ENCODE results near the gene LRRIQ3. TPM values are rescaled to one million over a fixed set of nuclear protein-coding genes. Genes with fewer than 3 reads are reported as not detected.

LRRIQ3 gene
- total RNA-seq, 1 experiment from 2014 or later = 0.46 TPM

DNA sequence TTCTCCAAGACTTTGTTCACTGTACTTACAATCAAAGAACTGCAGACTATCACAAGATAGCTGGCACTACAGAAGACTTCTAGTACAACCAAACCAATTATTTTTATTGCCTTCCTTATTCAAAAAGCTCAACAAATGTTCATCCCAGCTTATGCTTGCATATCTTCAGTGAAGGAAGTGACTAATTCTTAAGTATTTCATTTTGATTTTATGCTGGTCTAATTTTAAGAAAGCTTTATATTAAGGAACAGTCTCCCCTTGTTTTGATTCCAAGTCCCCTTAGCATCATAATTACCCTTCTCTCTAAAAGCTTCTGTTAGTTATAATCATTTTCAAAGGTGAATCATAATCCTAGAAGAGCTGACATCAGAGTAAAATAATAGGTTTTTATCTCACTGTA, 132.9 kb downstream of the LRRIQ3 start:
- ATAC-seq = no peak
- POLR2A ChIA-PET = no interaction called here
- CTCF ChIA-PET = no interaction called here
- no peak overlapping the region for H3K4me3 Mint-ChIP-seq
- DNase-seq (ENCODE audit: low spot score) = no peak
- H3K36me3 Mint-ChIP-seq = no peaks in the 10 kb centered on the region
- no peaks in the 10 kb centered on the region for H3K4me1 Mint-ChIP-seq
- TF ChIP-seq, protein P1, sequence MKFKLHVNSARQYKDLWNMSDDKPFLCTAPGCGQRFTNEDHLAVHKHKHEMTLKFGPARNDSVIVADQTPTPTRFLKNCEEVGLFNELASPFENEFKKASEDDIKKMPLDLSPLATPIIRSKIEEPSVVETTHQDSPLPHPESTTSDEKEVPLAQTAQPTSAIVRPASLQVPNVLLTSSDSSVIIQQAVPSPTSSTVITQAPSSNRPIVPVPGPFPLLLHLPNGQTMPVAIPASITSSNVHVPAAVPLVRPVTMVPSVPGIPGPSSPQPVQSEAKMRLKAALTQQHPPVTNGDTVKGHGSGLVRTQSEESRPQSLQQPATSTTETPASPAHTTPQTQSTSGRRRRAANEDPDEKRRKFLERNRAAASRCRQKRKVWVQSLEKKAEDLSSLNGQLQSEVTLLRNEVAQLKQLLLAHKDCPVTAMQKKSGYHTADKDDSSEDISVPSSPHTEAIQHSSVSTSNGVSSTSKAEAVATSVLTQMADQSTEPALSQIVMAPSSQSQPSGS (CRISPR knock-in tag; IDR thresholded peaks at IDR 0.05; ENCODE audit: borderline replicate concordance, low read depth) = no peak
- TF ChIP-seq NR3C1 (CRISPR knock-in tag; conservative IDR thresholded peaks at IDR 0.05; ENCODE audit: low read depth) (no peak), FOXK1 (CRISPR knock-in tag; IDR thresholded peaks at IDR 0.05) (no peak), ZNF121 (CRISPR knock-in tag; IDR thresholded peaks at IDR 0.05) (no peak), NR2C2 (CRISPR knock-in tag; IDR thresholded peaks at IDR 0.05) (no peak), CREB1 (CRISPR knock-in tag; IDR thresholded peaks at IDR 0.05) (no peak), ZNF416 (CRISPR knock-in tag; IDR thresholded peaks at IDR 0.05) (no peak), RORB (CRISPR knock-in tag; IDR thresholded peaks at IDR 0.05) (no peak)
- TF ChIP-seq, protein P2, sequence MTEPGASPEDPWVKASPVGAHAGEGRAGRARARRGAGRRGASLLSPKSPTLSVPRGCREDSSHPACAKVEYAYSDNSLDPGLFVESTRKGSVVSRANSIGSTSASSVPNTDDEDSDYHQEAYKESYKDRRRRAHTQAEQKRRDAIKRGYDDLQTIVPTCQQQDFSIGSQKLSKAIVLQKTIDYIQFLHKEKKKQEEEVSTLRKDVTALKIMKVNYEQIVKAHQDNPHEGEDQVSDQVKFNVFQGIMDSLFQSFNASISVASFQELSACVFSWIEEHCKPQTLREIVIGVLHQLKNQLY (CRISPR knock-in tag; IDR thresholded peaks at IDR 0.05) = no peak
- TF ChIP-seq, protein P3, sequence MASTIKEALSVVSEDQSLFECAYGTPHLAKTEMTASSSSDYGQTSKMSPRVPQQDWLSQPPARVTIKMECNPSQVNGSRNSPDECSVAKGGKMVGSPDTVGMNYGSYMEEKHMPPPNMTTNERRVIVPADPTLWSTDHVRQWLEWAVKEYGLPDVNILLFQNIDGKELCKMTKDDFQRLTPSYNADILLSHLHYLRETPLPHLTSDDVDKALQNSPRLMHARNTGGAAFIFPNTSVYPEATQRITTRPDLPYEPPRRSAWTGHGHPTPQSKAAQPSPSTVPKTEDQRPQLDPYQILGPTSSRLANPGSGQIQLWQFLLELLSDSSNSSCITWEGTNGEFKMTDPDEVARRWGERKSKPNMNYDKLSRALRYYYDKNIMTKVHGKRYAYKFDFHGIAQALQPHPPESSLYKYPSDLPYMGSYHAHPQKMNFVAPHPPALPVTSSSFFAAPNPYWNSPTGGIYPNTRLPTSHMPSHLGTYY (CRISPR knock-in tag; IDR thresholded peaks at IDR 0.05) = no peak
- TF ChIP-seq, protein P4, sequence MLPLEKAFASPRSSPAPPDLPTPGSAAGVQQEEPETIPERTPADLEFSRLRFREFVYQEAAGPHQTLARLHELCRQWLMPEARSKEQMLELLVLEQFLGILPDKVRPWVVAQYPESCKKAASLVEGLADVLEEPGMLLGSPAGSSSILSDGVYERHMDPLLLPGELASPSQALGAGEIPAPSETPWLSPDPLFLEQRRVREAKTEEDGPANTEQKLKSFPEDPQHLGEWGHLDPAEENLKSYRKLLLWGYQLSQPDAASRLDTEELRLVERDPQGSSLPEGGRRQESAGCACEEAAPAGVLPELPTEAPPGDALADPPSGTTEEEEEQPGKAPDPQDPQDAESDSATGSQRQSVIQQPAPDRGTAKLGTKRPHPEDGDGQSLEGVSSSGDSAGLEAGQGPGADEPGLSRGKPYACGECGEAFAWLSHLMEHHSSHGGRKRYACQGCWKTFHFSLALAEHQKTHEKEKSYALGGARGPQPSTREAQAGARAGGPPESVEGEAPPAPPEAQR (CRISPR knock-in tag; IDR thresholded peaks at IDR 0.05) = no peak
- TF ChIP-seq, protein P5, sequence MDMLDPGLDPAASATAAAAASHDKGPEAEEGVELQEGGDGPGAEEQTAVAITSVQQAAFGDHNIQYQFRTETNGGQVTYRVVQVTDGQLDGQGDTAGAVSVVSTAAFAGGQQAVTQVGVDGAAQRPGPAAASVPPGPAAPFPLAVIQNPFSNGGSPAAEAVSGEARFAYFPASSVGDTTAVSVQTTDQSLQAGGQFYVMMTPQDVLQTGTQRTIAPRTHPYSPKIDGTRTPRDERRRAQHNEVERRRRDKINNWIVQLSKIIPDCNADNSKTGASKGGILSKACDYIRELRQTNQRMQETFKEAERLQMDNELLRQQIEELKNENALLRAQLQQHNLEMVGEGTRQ (CRISPR knock-in tag; IDR thresholded peaks at IDR 0.05) = no peak
- peaks cover 8% of the 10 kb centered on the region for H3K9me3 Mint-ChIP-seq
- H3K27me3 Mint-ChIP-seq (ENCODE audit: low read depth) = no peaks in the 10 kb centered on the region
- H3K27ac Mint-ChIP-seq = no peak overlapping the region

DNA sequence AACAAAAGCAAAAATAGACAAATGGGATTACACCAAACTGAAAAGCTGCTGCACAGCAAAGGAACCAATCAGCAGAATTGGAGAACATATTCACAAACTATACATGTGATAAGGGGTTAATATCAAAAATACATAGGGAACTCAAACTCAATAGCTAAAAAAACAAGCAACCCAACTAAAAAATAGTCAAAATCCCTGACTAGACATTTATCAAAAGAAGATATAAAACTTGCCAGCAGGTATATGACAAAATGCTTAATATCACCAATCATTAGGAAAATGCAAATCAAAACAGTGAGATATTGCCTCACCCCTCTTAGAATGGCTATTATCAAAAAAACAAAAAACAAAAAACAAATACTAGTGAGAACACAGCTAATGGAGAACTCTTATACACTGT, 140.3 kb downstream of the LRRIQ3 start:
- no peaks in the 10 kb centered on the region; the same call in 1 of the 2 replicates for H3K27me3 Mint-ChIP-seq (ENCODE audit: low read depth)
- no peak overlapping the region for H3K27ac Mint-ChIP-seq
- H3K36me3 Mint-ChIP-seq = no peaks in the 10 kb centered on the region
- DNase-seq (ENCODE audit: low spot score) (no peak), ATAC-seq (no peak)
- H3K4me3 Mint-ChIP-seq = no peak overlapping the region
- POLR2A ChIA-PET = no interaction called here
- CTCF ChIA-PET = no interaction called here
- TF ChIP-seq, protein P6, sequence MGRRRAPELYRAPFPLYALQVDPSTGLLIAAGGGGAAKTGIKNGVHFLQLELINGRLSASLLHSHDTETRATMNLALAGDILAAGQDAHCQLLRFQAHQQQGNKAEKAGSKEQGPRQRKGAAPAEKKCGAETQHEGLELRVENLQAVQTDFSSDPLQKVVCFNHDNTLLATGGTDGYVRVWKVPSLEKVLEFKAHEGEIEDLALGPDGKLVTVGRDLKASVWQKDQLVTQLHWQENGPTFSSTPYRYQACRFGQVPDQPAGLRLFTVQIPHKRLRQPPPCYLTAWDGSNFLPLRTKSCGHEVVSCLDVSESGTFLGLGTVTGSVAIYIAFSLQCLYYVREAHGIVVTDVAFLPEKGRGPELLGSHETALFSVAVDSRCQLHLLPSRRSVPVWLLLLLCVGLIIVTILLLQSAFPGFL (CRISPR knock-in tag; IDR thresholded peaks at IDR 0.05; ENCODE audit: borderline replicate concordance) = no peak
- TF ChIP-seq OVOL2 (CRISPR knock-in tag; IDR thresholded peaks at IDR 0.05; ENCODE audit: borderline replicate concordance) = no peak
- TF ChIP-seq SP1 (CRISPR knock-in tag; conservative IDR thresholded peaks at IDR 0.05) = no peak
- no peak for TF ChIP-seq ETV6 (CRISPR knock-in tag; IDR thresholded peaks at IDR 0.05)
- TF ChIP-seq, protein P7, sequence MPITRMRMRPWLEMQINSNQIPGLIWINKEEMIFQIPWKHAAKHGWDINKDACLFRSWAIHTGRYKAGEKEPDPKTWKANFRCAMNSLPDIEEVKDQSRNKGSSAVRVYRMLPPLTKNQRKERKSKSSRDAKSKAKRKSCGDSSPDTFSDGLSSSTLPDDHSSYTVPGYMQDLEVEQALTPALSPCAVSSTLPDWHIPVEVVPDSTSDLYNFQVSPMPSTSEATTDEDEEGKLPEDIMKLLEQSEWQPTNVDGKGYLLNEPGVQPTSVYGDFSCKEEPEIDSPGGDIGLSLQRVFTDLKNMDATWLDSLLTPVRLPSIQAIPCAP (CRISPR knock-in tag; IDR thresholded peaks at IDR 0.05) = no peak
- no peak for TF ChIP-seq SMAD4 (CRISPR knock-in tag; IDR thresholded peaks at IDR 0.05)
- TF ChIP-seq CREM (CRISPR knock-in tag; IDR thresholded peaks at IDR 0.05) = no peak
- no peak for TF ChIP-seq TEAD4 (CRISPR knock-in tag; IDR thresholded peaks at IDR 0.05)
- TF ChIP-seq GABPB1 (CRISPR knock-in tag; IDR thresholded peaks at IDR 0.05) = no peak
- H3K4me1 Mint-ChIP-seq = 0 out of 2 replicates have a peak, but pooled peaks cover 3% of the 10 kb centered on the region
- H3K9me3 Mint-ChIP-seq = peaks cover 8% of the 10 kb centered on the region

Data from WTC11 (cell line).